ENCODE results near the gene COL4A2.

Gene COL4A2

GRCh38 chr13:110273254-110273653 lies 33.8 kb upstream of the COL4A2 start:
- H3K9me3 ChIP-seq (ENCODE audit: insufficient read depth, low read depth, low read length), result no peaks in the 10 kb centered on the region
- H3K4me3 ChIP-seq (ENCODE audit: low read length), result no peak overlapping the region

GRCh38 chr13:110274687-110275086 lies 32.4 kb upstream of the COL4A2 start:
- H3K9me3 ChIP-seq (ENCODE audit: insufficient read depth, low read depth, low read length), result no peaks in the 10 kb centered on the region
- no peak overlapping the region for H3K9ac ChIP-seq (ENCODE audit: low read depth, low read length)
- H3K27me3 ChIP-seq (ENCODE audit: insufficient read depth, low read length), result no peaks in the 10 kb centered on the region
- H3K36me3 ChIP-seq (ENCODE audit: insufficient read depth, low read depth, low read length), result no peaks in the 10 kb centered on the region
- H3K27ac ChIP-seq (ENCODE audit: low read length), result no peak overlapping the region
- no peaks in the 10 kb centered on the region for H3K4me1 ChIP-seq (ENCODE audit: insufficient read depth, low read length)
- H3K4me3 ChIP-seq (ENCODE audit: low read length), result no peak overlapping the region

More at GRCh38 chr13:110273254-110273653, 33.8 kb upstream of the COL4A2 start:
- H3K36me3 ChIP-seq (ENCODE audit: insufficient read depth, low read depth, low read length), result no peaks in the 10 kb centered on the region
- H3K27ac ChIP-seq (ENCODE audit: low read length), result no peak overlapping the region
- no peak overlapping the region for H3K9ac ChIP-seq (ENCODE audit: low read depth, low read length)
- H3K27me3 ChIP-seq (ENCODE audit: insufficient read depth, low read length), result no peaks in the 10 kb centered on the region
- no peaks in the 10 kb centered on the region; the same call in 1 of the 2 replicates for H3K4me1 ChIP-seq (ENCODE audit: insufficient read depth, low read length)

- no peaks in the 10 kb centered on the region for H3K36me3 ChIP-seq (ENCODE audit: insufficient read depth, low read depth, low read length)
- H3K4me1 ChIP-seq (ENCODE audit: insufficient read depth, low read length), result no peaks in the 10 kb centered on the region
- no peaks in the 10 kb centered on the region for H3K27me3 ChIP-seq (ENCODE audit: insufficient read depth, low read length)
- H3K4me3 ChIP-seq (ENCODE audit: low read length), result no peak overlapping the region
- no peak overlapping the region for H3K9ac ChIP-seq (ENCODE audit: low read depth, low read length)
- no peak overlapping the region for H3K27ac ChIP-seq (ENCODE audit: low read length)
- H3K9me3 ChIP-seq (ENCODE audit: insufficient read depth, low read depth, low read length), result no peaks in the 10 kb centered on the region
Measured at GRCh38 chr13:110275931-110276552, 31.0 kb upstream of the COL4A2 start.

- H3K9ac ChIP-seq (ENCODE audit: low read depth, low read length), result no peak overlapping the region
- no peak overlapping the region for H3K27ac ChIP-seq (ENCODE audit: low read length)
- no peak overlapping the region for H3K4me3 ChIP-seq (ENCODE audit: low read length)
- H3K9me3 ChIP-seq (ENCODE audit: insufficient read depth, low read depth, low read length), result no peaks in the 10 kb centered on the region
- H3K4me1 ChIP-seq (ENCODE audit: insufficient read depth, low read length), result no peaks in the 10 kb centered on the region
- no peaks in the 10 kb centered on the region for H3K27me3 ChIP-seq (ENCODE audit: insufficient read depth, low read length)
- H3K36me3 ChIP-seq (ENCODE audit: insufficient read depth, low read depth, low read length), result no peaks in the 10 kb centered on the region
Measured at GRCh38 chr13:110276553-110276950, 30.5 kb upstream of the COL4A2 start.

GRCh38 chr13:110277357-110277975 lies 29.6 kb upstream of the COL4A2 start:
- no peak overlapping the region for H3K9ac ChIP-seq (ENCODE audit: low read depth, low read length)
- H3K36me3 ChIP-seq (ENCODE audit: insufficient read depth, low read depth, low read length), result no peaks in the 10 kb centered on the region
- H3K4me3 ChIP-seq (ENCODE audit: low read length), result no peak overlapping the region
- H3K27me3 ChIP-seq (ENCODE audit: insufficient read depth, low read length), result no peaks in the 10 kb centered on the region
- H3K27ac ChIP-seq (ENCODE audit: low read length), result no peak overlapping the region
- no peaks in the 10 kb centered on the region for H3K9me3 ChIP-seq (ENCODE audit: insufficient read depth, low read depth, low read length)
- H3K4me1 ChIP-seq (ENCODE audit: insufficient read depth, low read length), result no peaks in the 10 kb centered on the region

GRCh38 chr13:110278859-110279258 lies 28.2 kb upstream of the COL4A2 start:
- Histone ChIP-seq H3K4me3 (ENCODE audit: low read length) (no peak overlapping the region), H3K4me1 (ENCODE audit: insufficient read depth, low read length) (no peaks in the 10 kb centered on the region), H3K9ac (ENCODE audit: low read depth, low read length) (no peak overlapping the region), H3K36me3 (ENCODE audit: insufficient read depth, low read depth, low read length) (no peaks in the 10 kb centered on the region), H3K27me3 (ENCODE audit: insufficient read depth, low read length) (no peaks in the 10 kb centered on the region), H3K9me3 (ENCODE audit: insufficient read depth, low read depth, low read length) (no peaks in the 10 kb centered on the region), H3K27ac (ENCODE audit: low read length) (no peak overlapping the region)

- H3K36me3 ChIP-seq (ENCODE audit: insufficient read depth, low read depth, low read length), result no peaks in the 10 kb centered on the region
- no peak overlapping the region for H3K4me3 ChIP-seq (ENCODE audit: low read length)
- H3K9me3 ChIP-seq (ENCODE audit: insufficient read depth, low read depth, low read length), result no peaks in the 10 kb centered on the region
- no peak overlapping the region for H3K27ac ChIP-seq (ENCODE audit: low read length)
- no peaks in the 10 kb centered on the region for H3K27me3 ChIP-seq (ENCODE audit: insufficient read depth, low read length)
- no peak overlapping the region for H3K9ac ChIP-seq (ENCODE audit: low read depth, low read length)
- no peaks in the 10 kb centered on the region for H3K4me1 ChIP-seq (ENCODE audit: insufficient read depth, low read length)
Measured at GRCh38 chr13:110279684-110280083, 27.4 kb upstream of the COL4A2 start.

- no peak overlapping the region for H3K9ac ChIP-seq (ENCODE audit: low read depth, low read length)
- H3K4me1 ChIP-seq (ENCODE audit: insufficient read depth, low read length), result no peaks in the 10 kb centered on the region
- no peaks in the 10 kb centered on the region for H3K36me3 ChIP-seq (ENCODE audit: insufficient read depth, low read depth, low read length)
- H3K27me3 ChIP-seq (ENCODE audit: insufficient read depth, low read length), result no peaks in the 10 kb centered on the region
- H3K4me3 ChIP-seq (ENCODE audit: low read length), result no peak overlapping the region
- no peak overlapping the region for H3K27ac ChIP-seq (ENCODE audit: low read length)
- no peaks in the 10 kb centered on the region for H3K9me3 ChIP-seq (ENCODE audit: insufficient read depth, low read depth, low read length)
Measured at GRCh38 chr13:110280231-110280813, 26.8 kb upstream of the COL4A2 start.

GRCh38 chr13:110280985-110281688 lies 25.9 kb upstream of the COL4A2 start:
- Histone ChIP-seq H3K4me3 (ENCODE audit: low read length) (no peak overlapping the region), H3K9me3 (ENCODE audit: insufficient read depth, low read depth, low read length) (no peaks in the 10 kb centered on the region), H3K27me3 (ENCODE audit: insufficient read depth, low read length) (no peaks in the 10 kb centered on the region), H3K27ac (ENCODE audit: low read length) (no peak overlapping the region), H3K9ac (ENCODE audit: low read depth, low read length) (no peak overlapping the region), H3K36me3 (ENCODE audit: insufficient read depth, low read depth, low read length) (no peaks in the 10 kb centered on the region), H3K4me1 (ENCODE audit: insufficient read depth, low read length) (no peaks in the 10 kb centered on the region)

GRCh38 chr13:110281736-110282135 lies 25.3 kb upstream of the COL4A2 start:
- Histone ChIP-seq H3K36me3 (ENCODE audit: insufficient read depth, low read depth, low read length) (no peaks in the 10 kb centered on the region), H3K27me3 (ENCODE audit: insufficient read depth, low read length) (no peaks in the 10 kb centered on the region), H3K4me3 (ENCODE audit: low read length) (no peak overlapping the region), H3K4me1 (ENCODE audit: insufficient read depth, low read length) (no peaks in the 10 kb centered on the region), H3K9me3 (ENCODE audit: insufficient read depth, low read depth, low read length) (no peaks in the 10 kb centered on the region), H3K9ac (ENCODE audit: low read depth, low read length) (no peak overlapping the region), H3K27ac (ENCODE audit: low read length) (no peak overlapping the region)

- Histone ChIP-seq H3K9ac (ENCODE audit: low read depth, low read length) (no peak overlapping the region), H3K4me1 (ENCODE audit: insufficient read depth, low read length) (no peaks in the 10 kb centered on the region), H3K9me3 (ENCODE audit: insufficient read depth, low read depth, low read length) (no peaks in the 10 kb centered on the region), H3K27ac (ENCODE audit: low read length) (no peak overlapping the region), H3K27me3 (ENCODE audit: insufficient read depth, low read length) (no peaks in the 10 kb centered on the region), H3K4me3 (ENCODE audit: low read length) (no peak overlapping the region), H3K36me3 (ENCODE audit: insufficient read depth, low read depth, low read length) (no peaks in the 10 kb centered on the region)
Measured at GRCh38 chr13:110282316-110282841, 24.7 kb upstream of the COL4A2 start.

Measured in iPS-20b (cell line).